Measurements from ENCODE around the gene CCP110.

CCP110 gene

GRCh38 chr16:19512297-19512696 is 11.4 kb upstream of the CCP110 start:
- no peak for TF ChIP-seq CTCF (conservative IDR thresholded peaks at IDR 0.05)
- no peak overlapping the region for H3K27ac ChIP-seq

- no peak for TF ChIP-seq CTCF (conservative IDR thresholded peaks at IDR 0.05)
- no peak overlapping the region for H3K27ac ChIP-seq
Observed at GRCh38 chr16:19513377-19514053, 10.2 kb upstream of the CCP110 start.

GRCh38 chr16:19515757-19516156 is 8.0 kb upstream of the CCP110 start:
- no peak for TF ChIP-seq CTCF (conservative IDR thresholded peaks at IDR 0.05)
- H3K27ac ChIP-seq, result no peak overlapping the region

GRCh38 chr16:19517424-19518089 is 6.2 kb upstream of the CCP110 start:
- TF ChIP-seq CTCF (conservative IDR thresholded peaks at IDR 0.05), result no peak
- H3K27ac ChIP-seq, result no peak overlapping the region

- TF ChIP-seq CTCF (conservative IDR thresholded peaks at IDR 0.05), result no peak
- no peak overlapping the region for H3K27ac ChIP-seq
Observed at GRCh38 chr16:19518388-19518787, 5.4 kb upstream of the CCP110 start.

GRCh38 chr16:19520861-19521331 is 2.8 kb upstream of the CCP110 start:
- no peak for TF ChIP-seq CTCF (conservative IDR thresholded peaks at IDR 0.05)
- H3K27ac ChIP-seq, result peak overlapping the region; percentile 80

- TF ChIP-seq CTCF (conservative IDR thresholded peaks at IDR 0.05), result peak; percentile 42
- H3K27ac ChIP-seq, result peak within 1 kb of the TSS; percentile 80
Observed at GRCh38 chr16:19521471-19522396, 2.0 kb upstream of the CCP110 start, which contains the start of gene GDE1. Gene GDE1, minus strand, starts transcription at chr16:19522098. Its CDS starts 134 bp downstream, at chr16:19521964.
